Calu3 (cell line): Measurements from ENCODE around the gene ANXA11. TPM values are rescaled to one million over a fixed set of nuclear protein-coding genes. Genes with fewer than 3 reads are reported as not detected.

Experiments
- BruUV-seq: library from RNA; stranded (reverse); fragments of 400-500 nt; replicated peaks from 2 replicates; lab custom pipeline; 2021; lab: Mats Ljungman, UMichigan
- CTCF ChIA-PET: fragments of 300-600 bp; sonication (Branson Sonifier 250); formaldehyde crosslinking; loops from one replicate; lab custom pipeline; 2022; ENCODE audit warnings: antibody characterized with exemption; lab: Charles Lee
- DNase-seq: peaks from one replicate; pipeline ENCODE4 v3.0.0; 2022
- H3K27ac Mint-ChIP-seq: one replicate; pipeline ENCODE4 v1.8.0; 2022; ENCODE audit warnings: mixed read lengths; ENCODE audit not compliant: unreplicated experiment
- H3K27me3 Mint-ChIP-seq: one replicate; pipeline ENCODE4 v1.8.0; 2022; ENCODE audit warnings: mixed read lengths; ENCODE audit not compliant: unreplicated experiment
- H3K36me3 Mint-ChIP-seq: one replicate; pipeline ENCODE4 v1.8.0; 2022; ENCODE audit warnings: mild to moderate bottlenecking, moderate library complexity, mixed read lengths; ENCODE audit not compliant: insufficient read depth, unreplicated experiment
- H3K4me1 Mint-ChIP-seq: one replicate; pipeline ENCODE4 v1.8.0; 2022; ENCODE audit warnings: mild to moderate bottlenecking, low read depth, mixed read lengths; ENCODE audit not compliant: unreplicated experiment
- H3K4me3 Mint-ChIP-seq: one replicate; pipeline ENCODE4 v1.8.0; 2022; ENCODE audit warnings: mild to moderate bottlenecking, low read depth, moderate library complexity, mixed read lengths; ENCODE audit not compliant: unreplicated experiment
- H3K9me3 Mint-ChIP-seq: one replicate; pipeline ENCODE4 v1.8.0; 2022; ENCODE audit warnings: low read depth, mixed read lengths; ENCODE audit not compliant: unreplicated experiment
- CTCF ChIP-seq: fragments of 200-600 bp; IDR thresholded peaks from one replicate; pipeline ENCODE4 v1.8.0; 2022; ENCODE audit warnings: antibody characterized with exemption; ENCODE audit not compliant: unreplicated experiment
- intact Hi-C: fragments of 100-400 bp; cut with micrococcal nuclease; formaldehyde crosslinking; loops from one replicate; pipeline ENCODE4 v1.10.0; 2022; ENCODE audit not compliant: unreplicated experiment
- total RNA-seq: library from RNA; stranded (reverse); gene quantifications from 2 replicates; pipeline ENCODE4 v1.2.3, GENCODE V29; 2022

ANXA11 gene
- total RNA-seq, 1 experiment from 2014 or later: 835 TPM

DNA sequence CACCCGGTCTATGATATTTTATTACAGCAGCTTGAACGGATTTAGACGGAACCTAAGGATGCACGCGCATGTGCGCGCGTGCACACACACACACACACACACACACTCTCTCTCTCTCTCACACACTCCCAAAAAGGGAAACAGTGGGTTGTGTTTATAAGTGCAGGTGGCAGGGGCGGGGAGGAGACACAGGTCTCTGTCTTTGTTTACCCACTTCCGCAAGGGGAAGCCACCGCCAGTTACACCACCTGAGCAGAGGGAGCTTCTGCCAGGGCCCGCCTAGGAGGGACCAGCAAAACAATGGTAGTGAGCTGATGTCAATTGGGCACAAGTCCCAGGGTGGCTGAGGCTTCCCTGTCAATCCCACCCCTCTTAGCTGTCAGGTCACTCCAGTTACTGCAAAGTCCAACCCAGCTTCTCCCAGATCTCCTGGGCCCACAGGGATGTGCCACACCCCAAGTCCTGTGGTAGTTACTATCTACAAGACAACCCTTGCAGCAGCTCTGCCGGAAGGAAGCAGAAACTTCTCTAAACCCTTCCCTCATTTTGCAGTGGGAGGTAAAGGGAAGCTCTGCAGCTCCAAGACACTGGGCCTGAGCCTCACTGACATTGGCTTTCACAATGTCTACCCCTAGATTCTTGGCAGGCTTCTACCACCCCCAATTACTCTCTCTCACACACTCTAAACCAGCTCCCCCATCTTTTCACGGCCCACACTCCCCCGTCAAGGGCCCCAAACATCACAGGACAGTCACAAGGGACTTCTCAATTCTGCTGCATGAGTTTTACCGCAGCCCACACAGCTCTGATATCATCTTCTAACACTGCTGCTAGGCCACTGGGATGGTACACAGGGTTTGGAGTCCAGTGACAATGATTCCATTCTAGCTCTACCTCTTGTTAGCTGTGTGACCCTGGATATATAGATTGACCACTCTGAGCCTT is 17.6 kb downstream of the ANXA11 start:
- BruUV-seq: no TSS peak
- no peak for DNase-seq
- TF ChIP-seq CTCF: no peak
- Mint-ChIP-seq H3K27me3 (no peaks in the 10 kb centered on the region), H3K4me1 (peaks cover 92% of the 10 kb centered on the region), H3K36me3 (peaks cover 78% of the 10 kb centered on the region), H3K4me3 (peak overlapping the region; percentile 23), H3K27ac (peak overlapping the region; percentile 45), H3K9me3 (peaks cover 5% of the 10 kb centered on the region)
- intact Hi-C loops: no loop called here
- CTCF ChIA-PET: interaction anchor here (0.9 to 1.4 kb wide), 2 partner anchors 9 to 14 kb away, joined by 4 to 5 read pairs; no protein-coding TSS in a partner anchor

- no TSS peak for BruUV-seq
- Mint-ChIP-seq H3K36me3 (peaks cover 77% of the 10 kb centered on the region), H3K27ac (peak overlapping the region; percentile 45), H3K4me3 (peak overlapping the region; percentile 23), H3K4me1 (peaks cover 92% of the 10 kb centered on the region), H3K9me3 (peaks cover under 1% of the 10 kb centered on the region), H3K27me3 (no peaks in the 10 kb centered on the region)
- TF ChIP-seq CTCF: no peak
- intact Hi-C loops: no loop called here
- no peak for DNase-seq
- CTCF ChIA-PET: no interaction called here
These were observed 18.3 kb downstream of the ANXA11 start for GRCh38 chr10:80187060-80187459.

DNA sequence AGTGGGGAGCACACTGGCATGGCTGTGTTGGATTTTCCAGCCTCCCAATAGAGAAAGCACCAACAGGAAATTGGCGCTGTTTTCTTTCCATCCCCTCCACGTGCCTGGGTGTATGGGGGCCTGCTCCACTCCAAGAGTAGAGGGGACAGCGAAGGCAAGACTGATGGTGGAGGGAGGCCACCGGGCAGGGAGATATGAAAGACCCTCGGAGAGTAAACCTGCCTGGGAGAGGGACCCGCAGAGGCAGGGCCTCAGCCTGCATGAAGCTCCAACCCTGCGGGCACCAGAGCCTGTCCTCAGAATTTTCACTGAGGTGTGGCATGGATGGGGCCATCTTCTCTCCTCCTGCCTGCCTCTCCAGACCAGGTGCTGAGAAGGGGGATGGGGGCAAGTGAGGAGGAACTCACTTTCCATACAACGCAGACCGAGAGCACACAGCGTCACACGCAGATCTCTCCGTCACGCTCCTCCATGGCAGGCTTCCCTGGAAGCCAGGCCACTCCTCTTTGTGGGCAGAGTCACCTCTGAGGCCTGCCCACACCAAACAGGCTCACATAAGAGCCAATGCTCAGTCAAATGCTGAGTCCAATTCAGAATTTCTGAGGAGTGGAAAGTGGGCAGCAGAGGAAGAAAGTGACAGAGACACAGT is 18.8 kb downstream of the ANXA11 start:
- CTCF ChIA-PET: no interaction called here
- DNase-seq: no peak
- H3K27me3 Mint-ChIP-seq: no peaks in the 10 kb centered on the region
- no peaks in the 10 kb centered on the region for H3K9me3 Mint-ChIP-seq
- H3K4me3 Mint-ChIP-seq: no peak overlapping the region
- no peak for TF ChIP-seq CTCF
- peaks cover 77% of the 10 kb centered on the region for H3K36me3 Mint-ChIP-seq
- intact Hi-C loops: no loop called here
- peak overlapping the region; percentile 45 for H3K27ac Mint-ChIP-seq
- no TSS peak for BruUV-seq
- peaks cover 92% of the 10 kb centered on the region for H3K4me1 Mint-ChIP-seq

GRCh38 chr10:80185578-80186299 is 19.6 kb downstream of the ANXA11 start:
- peaks cover 80% of the 10 kb centered on the region for H3K36me3 Mint-ChIP-seq
- TF ChIP-seq CTCF: no peak
- H3K27ac Mint-ChIP-seq: peak overlapping the region; percentile 45
- CTCF ChIA-PET: interaction anchor here (1.4 to 1.5 kb wide), 2 partner anchors 11 to 42 kb away, joined by 4 to 5 read pairs; no protein-coding TSS in a partner anchor
- DNase-seq: no peak
- no TSS peak for BruUV-seq
- H3K4me3 Mint-ChIP-seq: no peak overlapping the region
- H3K9me3 Mint-ChIP-seq: no peaks in the 10 kb centered on the region
- no peaks in the 10 kb centered on the region for H3K27me3 Mint-ChIP-seq
- H3K4me1 Mint-ChIP-seq: peaks cover 88% of the 10 kb centered on the region
- intact Hi-C loops: no loop called here
